Ishikawa (cell line): ENCODE results near the gene ARRB1.

Source experiments
- CEBPB ChIP-seq: IDR thresholded peaks from 2 replicates; pipeline ENCODE4 v1.6.1; 2012
- EGR1 ChIP-seq: IDR thresholded peaks from 2 replicates; pipeline ENCODE4 v1.6.1; 2012

DNA sequence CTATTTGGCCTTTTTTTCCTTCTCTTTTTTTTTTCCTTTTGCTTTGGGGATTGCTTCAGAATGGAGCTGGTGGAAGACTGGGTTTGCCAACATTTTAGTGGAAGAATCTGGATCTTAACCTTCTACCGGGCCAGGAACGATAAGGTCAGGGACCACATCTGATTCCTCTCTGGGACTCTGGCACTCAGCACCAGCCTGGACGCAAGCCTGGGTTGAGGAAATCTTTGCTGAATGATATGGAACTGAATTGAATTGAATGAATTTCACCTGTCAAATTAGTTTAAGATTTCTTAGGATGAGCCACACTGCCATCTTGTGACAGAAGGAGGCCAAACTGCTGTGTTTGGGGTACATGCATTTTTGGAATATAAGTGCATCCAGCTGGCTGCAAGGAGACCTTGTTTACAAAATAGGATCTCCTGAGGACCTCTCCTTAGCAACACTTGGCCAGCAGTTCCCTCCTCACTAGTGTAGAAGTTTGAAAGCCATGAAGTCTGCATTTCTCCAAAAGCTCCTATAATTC, 80.5 kb downstream of the ARRB1 start:
- TF ChIP-seq EGR1 (no peak), CEBPB (no peak)
